SK-N-SH (cell line): ENCODE results near the gene ATP13A4. TPM values are rescaled to one million over a fixed set of nuclear protein-coding genes. Genes with fewer than 3 reads are reported as not detected.
A peak's percentile ranks its signal among the peaks of the same experiment; 100 is the strongest.

Experiments used
- CTCF ChIA-PET: fragments of 300-600, 350-600 bp; formaldehyde crosslinking; extraction: SDS; loops from one replicate; lab custom pipeline; 2021; lab: Yijun Ruan, JAX
- POLR2A ChIA-PET: fragments of 350-600 bp; sonication (Branson Sonifier 250); formaldehyde crosslinking; extraction: SDS; loops from one replicate; lab custom pipeline; 2020; ENCODE audit warnings: antibody characterized with exemption, inconsistent platforms; lab: Yijun Ruan, JAX
- DNase-seq: peaks from one replicate; pipeline ENCODE4 v3.0.0; 2012
- H2AFZ ChIP-seq: fragments of 200-600 bp; sonication (generic); 2 replicates; pipeline ENCODE4 v1.8.1; 2016; ENCODE audit warnings: antibody characterized with exemption, mild to moderate bottlenecking, low read depth
- H3F3A ChIP-seq: fragments of 200-600 bp; sonication (generic); replicated peaks from 2 replicates; pipeline ENCODE3; 2016; ENCODE audit warnings: antibody characterized with exemption, mild to moderate bottlenecking; ENCODE audit not compliant: insufficient read depth
- H3K27ac ChIP-seq, 2 experiments: fragments of 200-500 bp in 1 of 2; fragments of 200-600 bp in 1 of 2; sonication (Bioruptor generic) in 1 of 2; sonication (generic), shearing (Covaris generic) in 1 of 2; 2 replicates each; pipeline versions ENCODE4 v1.5.1 to v1.6.1; 2014 to 2016; ENCODE audit warnings: low read depth in 2 of 2, inconsistent platforms in 1 of 2, low read length in 1 of 2, mild to moderate bottlenecking in 1 of 2, mixed read lengths in 1 of 2
- H3K27me3 ChIP-seq: fragments of 200-600 bp; sonication (generic), shearing (Covaris generic); 2 replicates; pipeline ENCODE4 v1.6.1; 2016; ENCODE audit warnings: mixed run types; ENCODE audit not compliant: insufficient read depth
- H3K36me3 ChIP-seq, 2 experiments: fragments of 200-500 bp in 1 of 2; fragments of 200-600 bp in 1 of 2; sonication (Bioruptor generic) in 1 of 2; sonication (generic) in 1 of 2; replicated peaks in 1 of 2; 2 replicates each; pipeline versions ENCODE3 to v1.5.1; 2014 to 2016; ENCODE audit warnings: low read length in 1 of 2, mild to moderate bottlenecking in 1 of 2; ENCODE audit not compliant: insufficient read depth in 2 of 2, control insufficient read depth in 1 of 2
- H3K4me1 ChIP-seq, 2 experiments: fragments of 200-500 bp in 1 of 2; fragments of 200-600 bp in 1 of 2; sonication (Bioruptor generic) in 1 of 2; sonication (generic), shearing (Covaris generic) in 1 of 2; 2 replicates each; pipeline versions ENCODE4 v1.5.1 to v1.6.1; 2014 to 2016; ENCODE audit warnings: low read depth in 1 of 2, low read length in 1 of 2, mixed run types in 1 of 2; ENCODE audit not compliant: insufficient read depth in 2 of 2, control insufficient read depth in 1 of 2
- H3K4me2 ChIP-seq: fragments of 200-600 bp; sonication (generic), shearing (Covaris generic); 2 replicates; pipeline ENCODE4 v1.6.1; 2017; ENCODE audit warnings: mixed run types
- H3K4me3 ChIP-seq, 2 experiments: fragments of 200-500 bp in 1 of 2; fragments of 200-600 bp in 1 of 2; sonication (Bioruptor generic) in 1 of 2; sonication (generic), shearing (Covaris generic) in 1 of 2; 2 replicates each; pipeline versions ENCODE4 v1.5.1 to v1.8.1; 2014 to 2016; ENCODE audit warnings: low read depth in 2 of 2, inconsistent platforms in 1 of 2, low read length in 1 of 2, mild to moderate bottlenecking in 1 of 2, mixed read lengths in 1 of 2, moderate library complexity in 1 of 2
- H3K79me2 ChIP-seq: fragments of 200-600 bp; sonication (generic); 2 replicates; pipeline ENCODE4 v1.8.1; 2017; ENCODE audit warnings: mild to moderate bottlenecking; ENCODE audit not compliant: insufficient read depth
- H3K9ac ChIP-seq: fragments of 200-600 bp; sonication (generic); 2 replicates; pipeline ENCODE4 v1.6.1; 2017; ENCODE audit warnings: mixed run types
- H3K9me2 ChIP-seq: fragments of 200-600 bp; sonication (generic); 2 replicates; pipeline ENCODE4 v1.6.1; 2017; ENCODE audit warnings: mixed run types
- H3K9me3 ChIP-seq: fragments of 200-600 bp; sonication (generic); 2 replicates; pipeline ENCODE4 v1.6.1; 2017; ENCODE audit warnings: mixed run types, mild to moderate bottlenecking, moderate library complexity
- H4K20me1 ChIP-seq: fragments of 200-600 bp; sonication (generic); 2 replicates; pipeline ENCODE4 v1.6.1; 2017; ENCODE audit warnings: mild to moderate bottlenecking, mixed run types; ENCODE audit not compliant: insufficient read depth
- CHD2 ChIP-seq: fragments of 150-350 bp; IDR thresholded peaks from 2 replicates; pipeline ENCODE4 v1.6.1; 2018; ENCODE audit warnings: low read length; ENCODE audit not compliant: partially characterized antibody
- ELF1 ChIP-seq: IDR thresholded peaks from 2 replicates; pipeline ENCODE4 v1.4.0; 2012
- FOXM1 ChIP-seq: IDR thresholded peaks from 2 replicates; pipeline ENCODE4 v1.4.0; 2012; ENCODE audit warnings: low read depth, mild to moderate bottlenecking
- GABPA ChIP-seq: IDR thresholded peaks from 2 replicates; pipeline ENCODE4 v1.4.0; 2012; ENCODE audit warnings: low read depth, mild to moderate bottlenecking
- GATA2 ChIP-seq: sonication (generic); formaldehyde crosslinking; IDR thresholded peaks from 2 replicates; pipeline ENCODE4 v1.5.0; 2020; ENCODE audit warnings: mild to moderate bottlenecking, missing genetic modification reagents
- IRF3 ChIP-seq: fragments of 150-350 bp; IDR thresholded peaks from 2 replicates; pipeline ENCODE4 v1.6.1; 2016; ENCODE audit warnings: mild to moderate bottlenecking, low read depth, low read length
- JUND ChIP-seq: IDR thresholded peaks from 2 replicates; pipeline ENCODE4 v1.4.0; 2012
- MAX ChIP-seq: IDR thresholded peaks from 2 replicates; pipeline ENCODE4 v1.4.0; 2012; ENCODE audit warnings: low read depth
- NRF1 ChIP-seq: IDR thresholded peaks from 2 replicates; pipeline ENCODE4 v1.6.1; 2012; ENCODE audit warnings: low read depth, mild to moderate bottlenecking, low read length
- PBX3 ChIP-seq: IDR thresholded peaks from 2 replicates; pipeline ENCODE4; 2012
- RAD21 ChIP-seq: IDR thresholded peaks from 2 replicates; pipeline ENCODE4 v1.6.1; 2012; ENCODE audit warnings: mild to moderate bottlenecking, low read length
- TCF12 ChIP-seq: IDR thresholded peaks from 2 replicates; pipeline ENCODE4 v1.4.0; 2012
- USF1 ChIP-seq: IDR thresholded peaks from 2 replicates; pipeline ENCODE4 v1.4.0; 2012; ENCODE audit warnings: low read depth, borderline replicate concordance
- USF2 ChIP-seq: fragments of 150-350 bp; IDR thresholded peaks from 2 replicates; pipeline ENCODE4 v1.6.1; 2017; ENCODE audit warnings: antibody characterized with exemption, low read length, low read depth, borderline replicate concordance
- ZBTB33 ChIP-seq: IDR thresholded peaks from 2 replicates; pipeline ENCODE4 v1.4.0; 2012; ENCODE audit warnings: low read depth, borderline replicate concordance
- WGBS: methylation state at CpG from one replicate; pipeline ENCODE4 v1.1.6; 2017; ENCODE audit warnings: low lambda C conversion rate; 5-methylcytosine and 5-hydroxymethylcytosine counted together
- polyA plus RNA-seq, 3 experiments: library from polyadenylated mRNA; depleted of rRNA; stranded (reverse); fragments of >200 nt; gene quantifications; 2 replicates each; pipeline ENCODE4 v1.2.3, GENCODE V29; 2012

ATP13A4 gene
- polyA plus RNA-seq, 1 of the 3 experiments (the other 2 are of a cell fraction): 0.02 TPM

GRCh38 chr3:193594946-193595689 is 40.4 kb upstream of the ATP13A4 start:
- Histone ChIP-seq H4K20me1 (peaks cover 6% of the 10 kb centered on the region), H3K9me3 (no peaks in the 10 kb centered on the region), H3F3A (peaks cover 4% of the 10 kb centered on the region), H3K27me3 (no peaks in the 10 kb centered on the region), H3K27ac (peak overlapping the region in 1 of 2 experiments; percentile 5; a peak in 1 of 4 replicates), H3K4me1 (peaks cover 10 to 14% of the 10 kb centered on the region in 2 experiments; a peak in 3 of 4 replicates), H3K9me2 (no peaks in the 10 kb centered on the region), H3K9ac (no peak overlapping the region), H3K4me3 (peak overlapping the region in 1 of 2 experiments; percentile 84; a peak in 2 of 4 replicates), H3K36me3 (peaks cover 10 to 32% of the 10 kb centered on the region in 2 experiments), H3K4me2 (peak overlapping the region; percentile 84), H3K79me2 (peaks cover 70% of the 10 kb centered on the region), H2AFZ (no peak overlapping the region)
- TF ChIP-seq FOXM1 (no peak), IRF3 (no peak), USF2 (no peak), GABPA (no peak), USF1 (no peak), PBX3 (no peak), MAX (no peak), NRF1 (no peak), GATA2 (no peak), ELF1 (no peak), JUND (no peak), ZBTB33 (no peak), CHD2 (no peak), TCF12 (no peak), RAD21 (no peak)
- CTCF ChIA-PET: no interaction called here
- no peak for DNase-seq
- POLR2A ChIA-PET: no interaction called here
- 38% methylated on average over 1 of the region's 1 CpG for WGBS
